ENCODE results near the gene ANKS1B.
"Not testable (repeated sequence)": the region's sequence is repeated elsewhere in the genome, so short reads cannot be mapped to it uniquely, and the experiment has no call there.

Gene ANKS1B

GRCh38 chr12:98970950-98971349 lies 1013.8 kb downstream of the ANKS1B start:
- DNase-seq (ENCODE audit: extremely low read depth, low read depth): no peak

GRCh38 chr12:98970210-98970609 lies 1014.5 kb downstream of the ANKS1B start:
- no peak for TF ChIP-seq CTCF (IDR thresholded peaks at IDR 0.05; ENCODE audit: low read depth, low read length)
- no peak for DNase-seq (ENCODE audit: extremely low read depth, low read depth)

More at GRCh38 chr12:98970950-98971349, 1013.8 kb downstream of the ANKS1B start:
- no peak for TF ChIP-seq CTCF (IDR thresholded peaks at IDR 0.05; ENCODE audit: low read depth, low read length)

GRCh38 chr12:98968896-98969295 lies 1015.8 kb downstream of the ANKS1B start:
- no peak for DNase-seq (ENCODE audit: extremely low read depth, low read depth)
- no peak for TF ChIP-seq CTCF (IDR thresholded peaks at IDR 0.05; ENCODE audit: low read depth, low read length)

GRCh38 chr12:98957135-98957534 lies 1027.6 kb downstream of the ANKS1B start:
- DNase-seq (ENCODE audit: extremely low read depth, low read depth): not testable (repeated sequence)

- DNase-seq (ENCODE audit: extremely low read depth, low read depth): no peak
- TF ChIP-seq CTCF (IDR thresholded peaks at IDR 0.05; ENCODE audit: low read depth, low read length): no peak
Observed at GRCh38 chr12:98955284-98955683, 1029.5 kb downstream of the ANKS1B start.

- no peak for DNase-seq (ENCODE audit: extremely low read depth, low read depth)
Observed at GRCh38 chr12:98954506-98954905, 1030.2 kb downstream of the ANKS1B start.

GRCh38 chr12:98951406-98951805 lies 1033.3 kb downstream of the ANKS1B start:
- DNase-seq (ENCODE audit: extremely low read depth, low read depth): no peak
- no peak for TF ChIP-seq CTCF (IDR thresholded peaks at IDR 0.05; ENCODE audit: low read depth, low read length)

More at GRCh38 chr12:98954506-98954905, 1030.2 kb downstream of the ANKS1B start:
- no peak for TF ChIP-seq CTCF (IDR thresholded peaks at IDR 0.05; ENCODE audit: low read depth, low read length)

GRCh38 chr12:98948343-98948949 lies 1036.3 kb downstream of the ANKS1B start:
- no peak for DNase-seq (ENCODE audit: extremely low read depth, low read depth)
- no peak for TF ChIP-seq CTCF (IDR thresholded peaks at IDR 0.05; ENCODE audit: low read depth, low read length)

Measured in AG09319 (cell line).